Esophagus muscularis mucosa (tissue), 4 donors: ENCODE data around the gene PRKAG2.
"Not testable (repeated sequence)": the region's sequence is repeated elsewhere in the genome, so short reads cannot be mapped to it uniquely, and the experiment has no call there.

ENCODE experiments used
- CTCF ChIP-seq, 3 experiments: fragments of 200-600 bp in 2 of 3; fragments of 450-650 bp in 1 of 3; sonication (generic) in 2 of 3; IDR thresholded peaks; one replicate each; pipeline ENCODE4 v1.5.1; 2017 to 2019; ENCODE audit warnings: antibody characterized with exemption in 3 of 3, mild to moderate bottlenecking in 2 of 3, moderate library complexity in 1 of 3
- EP300 ChIP-seq: sonication (generic); formaldehyde crosslinking; IDR thresholded peaks from one replicate; pipeline ENCODE4 v1.6.1; 2017; ENCODE audit warnings: antibody characterized with exemption
- POLR2A ChIP-seq: fragments of 450-650 bp; IDR thresholded peaks from one replicate; pipeline ENCODE4 v1.6.1; 2017; ENCODE audit warnings: antibody characterized with exemption, moderate library complexity, mild to moderate bottlenecking, low read depth
- POLR2AphosphoS5 ChIP-seq, 2 donors: sonication (generic); formaldehyde crosslinking; IDR thresholded peaks; one replicate each; pipeline ENCODE4 v1.6.1; 2017; ENCODE audit warnings: antibody characterized with exemption in 2 of 2

DNA sequence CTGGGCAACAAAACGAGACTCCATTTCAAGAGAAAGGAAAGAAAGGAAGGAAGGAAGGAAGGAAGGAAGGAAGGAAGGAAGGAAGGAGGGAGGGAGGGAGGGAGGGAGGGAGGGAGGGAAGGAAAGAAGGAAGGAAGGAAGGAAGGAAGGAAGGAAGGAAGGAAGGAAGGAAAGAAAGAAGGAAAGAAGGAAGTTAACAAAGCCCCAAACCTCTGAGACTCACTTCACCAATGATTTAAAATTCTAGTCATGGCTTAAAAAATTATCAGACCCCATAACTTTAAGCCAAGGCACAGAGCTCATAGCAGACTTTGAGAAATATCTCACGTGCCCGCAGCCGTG, 94.7 kb downstream of the PRKAG2 start:
- TF ChIP-seq POLR2A; POLR2AphosphoS5 (IDR thresholded peaks at IDR 0.05); CTCF (IDR thresholded peaks at IDR 0.05); EP300: not testable (repeated sequence)
